Stimulated activated CD4-positive, alpha-beta T cell treated with anti-CD3 and anti-CD28 coated beads, Interleukin-2, amount 100 ng/mL, for 24 hours (primary cell): Measurements from ENCODE around the gene LRRC23.
A peak's percentile ranks its signal among the peaks of the same experiment; 100 is the strongest.

Experiments used
- DNase-seq, 2 donors: peaks; one replicate each; pipeline ENCODE4 v3.0.0-alpha.2; 2020

LRRC23 gene

GRCh38 chr12:6957741-6958608 is 53.4 kb downstream of the LRRC23 start:
- peak in 1 of 2 donors; percentile 36 for DNase-seq

GRCh38 chr12:6958609-6959057 is 54.0 kb downstream of the LRRC23 start:
- DNase-seq = no peak

- DNase-seq = peak; percentile 68 to 73
Measured at GRCh38 chr12:6959058-6959804, 54.6 kb downstream of the LRRC23 start.

- DNase-seq = no peak
Measured at GRCh38 chr12:6959805-6960592, 55.4 kb downstream of the LRRC23 start.

GRCh38 chr12:6960593-6961277 is 56.1 kb downstream of the LRRC23 start:
- DNase-seq = peak in 1 of 2 donors; percentile 38

- peak; percentile 93 to 94 for DNase-seq
Measured at GRCh38 chr12:6961278-6961694, 56.7 kb downstream of the LRRC23 start.

GRCh38 chr12:6961695-6962284 is 57.2 kb downstream of the LRRC23 start:
- peak; percentile 71 for DNase-seq

- DNase-seq = peak in 1 of 2 donors; percentile 35
Measured at GRCh38 chr12:6962285-6963015, 57.8 kb downstream of the LRRC23 start.

GRCh38 chr12:6963016-6963731 is 58.6 kb downstream of the LRRC23 start:
- DNase-seq = peak in 1 of 2 donors; percentile 33
